GM19467 (cell line): ENCODE data around the gene SPON1.
"Not testable (repeated sequence)": the region's sequence is repeated elsewhere in the genome, so short reads cannot be mapped to it uniquely, and the experiment has no call there.

Experiments used
- ATAC-seq: cut with Tn5 transposase; IDR thresholded peaks from one replicate; pipeline ENCODE4 v1.9.1; 2021; ENCODE audit warnings: mild to moderate bottlenecking, moderate library complexity; ENCODE audit not compliant: unreplicated experiment

Gene SPON1

DNA sequence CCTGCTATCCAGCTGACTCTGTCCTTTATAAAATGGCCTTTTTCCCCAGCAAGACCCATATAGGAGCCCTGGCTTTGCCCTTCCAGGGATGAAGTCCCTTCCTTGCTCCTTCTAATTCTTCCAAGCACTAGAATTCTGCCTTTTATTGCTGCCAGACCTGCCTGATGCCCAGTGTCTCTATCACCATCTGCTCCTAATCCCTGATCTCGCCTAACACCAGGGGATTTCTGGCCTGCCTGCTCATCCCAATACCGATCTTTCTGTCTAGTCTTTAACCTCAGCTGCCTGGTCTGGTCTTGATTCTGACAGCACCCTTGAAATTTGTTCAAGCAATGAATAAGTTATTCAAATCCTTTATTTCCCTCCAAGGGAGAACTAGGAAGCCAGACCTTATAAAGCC lies 150.2 kb downstream of the SPON1 start:
- ATAC-seq, result no peak

DNA sequence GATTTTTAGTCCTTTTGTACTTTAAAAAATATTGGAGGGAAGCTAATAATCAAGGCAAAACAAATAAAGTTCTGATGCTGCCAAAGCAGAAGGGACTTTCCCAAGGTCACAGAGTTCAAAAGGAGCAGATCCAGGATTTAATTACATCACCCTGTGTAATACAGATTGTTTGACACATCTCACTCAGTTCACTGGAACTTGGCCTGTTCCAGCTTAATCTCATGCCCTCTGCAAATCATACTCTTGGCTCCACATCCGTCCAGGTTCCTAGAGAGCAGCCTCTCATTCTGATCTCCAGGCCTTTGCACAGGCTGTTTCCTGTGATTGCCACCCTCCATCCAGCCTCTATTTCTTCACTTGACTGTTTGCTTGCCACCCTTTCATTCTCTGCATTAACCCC lies 151.7 kb downstream of the SPON1 start:
- ATAC-seq, result no peak

DNA sequence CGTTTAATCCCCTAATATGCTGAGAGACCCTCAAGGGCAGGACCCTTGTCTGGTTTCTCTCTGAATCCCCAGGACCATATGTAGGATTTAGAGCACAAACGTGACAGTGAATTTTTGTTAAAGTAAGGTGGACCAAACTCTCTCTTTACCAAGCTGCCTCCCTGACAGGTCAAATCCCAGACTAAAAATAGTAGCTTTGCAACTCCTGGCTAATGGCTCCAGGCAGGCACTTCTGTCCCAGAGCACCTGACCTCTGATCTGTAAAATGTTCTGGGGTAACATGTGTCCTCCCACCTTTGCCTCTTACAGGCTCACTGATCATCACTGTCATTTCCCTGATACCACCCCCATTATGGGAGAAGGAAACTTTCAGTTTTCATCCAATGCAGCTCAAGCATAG lies 152.3 kb downstream of the SPON1 start:
- no peak for ATAC-seq

DNA sequence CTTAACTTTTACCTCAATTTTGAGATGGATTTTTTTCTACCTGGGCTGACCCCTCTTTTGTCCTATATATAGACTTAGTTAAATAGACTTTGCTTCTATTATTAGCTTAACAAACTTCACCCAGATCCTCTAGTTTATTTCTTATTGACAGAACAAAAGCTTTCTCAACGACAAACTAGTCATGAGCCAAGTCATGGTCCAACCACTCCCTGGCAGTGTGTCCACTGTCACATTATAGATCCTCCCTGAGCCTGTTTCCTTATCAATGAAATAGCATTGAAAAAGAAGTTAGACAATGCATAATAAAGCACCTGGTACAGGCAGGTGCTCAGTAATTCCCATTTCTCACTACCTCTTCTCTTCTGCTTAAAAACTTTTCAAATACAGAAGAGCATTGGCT lies 155.1 kb downstream of the SPON1 start:
- no peak for ATAC-seq

DNA sequence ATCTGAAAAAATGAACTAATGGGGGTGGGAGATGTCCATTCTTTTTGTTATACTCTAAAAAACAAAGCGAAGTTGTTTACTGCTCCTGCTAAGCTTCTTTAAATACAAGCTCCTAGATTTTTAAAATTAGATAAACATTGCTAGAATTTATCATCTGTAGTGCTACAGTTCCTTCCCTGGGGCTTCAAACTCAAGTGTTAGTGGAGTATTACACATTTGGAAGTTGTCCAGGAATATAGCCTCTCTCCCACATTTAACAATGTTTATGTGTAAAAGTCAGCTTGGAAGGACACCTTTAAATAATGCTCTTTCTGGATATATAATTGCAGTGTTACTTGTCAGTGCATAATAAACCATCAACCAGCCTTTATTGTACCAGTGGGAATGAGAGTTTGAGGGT lies 155.5 kb downstream of the SPON1 start:
- ATAC-seq, result no peak

DNA sequence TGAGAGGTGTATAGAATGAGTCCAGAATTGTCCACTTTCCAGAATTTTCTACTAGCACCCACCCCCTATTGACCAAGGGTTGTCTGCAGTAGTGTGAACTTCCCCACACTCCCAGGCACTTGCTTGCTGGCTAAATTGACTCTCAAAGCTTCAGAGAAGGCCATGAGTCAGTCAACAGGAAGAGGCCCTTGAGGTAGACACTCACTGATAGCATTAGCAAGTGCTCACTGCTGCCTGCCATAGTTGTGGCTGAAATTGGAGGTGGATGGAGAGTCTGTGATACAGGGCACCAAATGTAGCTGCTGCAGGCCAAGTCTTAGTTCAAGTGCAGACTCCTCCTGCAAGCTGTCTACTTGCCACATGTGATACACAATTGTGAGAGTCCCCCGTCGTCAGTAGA lies 156.8 kb downstream of the SPON1 start:
- no peak for ATAC-seq

DNA sequence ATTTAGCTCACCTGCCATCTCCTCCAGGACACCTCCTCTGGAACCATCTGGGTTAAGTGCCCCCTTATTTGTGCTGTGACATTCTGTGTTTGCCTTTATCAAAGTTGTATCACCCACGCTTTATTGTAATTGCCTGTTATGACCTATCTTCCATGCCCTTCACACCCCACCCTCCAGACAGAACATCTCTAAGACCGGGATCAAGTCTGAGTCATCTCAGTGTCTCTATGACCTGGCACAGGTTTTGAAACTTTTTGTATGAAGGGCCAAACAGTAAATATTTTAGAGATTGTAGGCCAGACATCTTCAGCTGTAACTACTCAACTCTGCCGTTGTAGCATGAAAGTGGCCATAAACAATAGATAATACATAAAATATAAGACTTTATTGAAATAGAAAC lies 161.8 kb downstream of the SPON1 start:
- no peak for ATAC-seq

DNA sequence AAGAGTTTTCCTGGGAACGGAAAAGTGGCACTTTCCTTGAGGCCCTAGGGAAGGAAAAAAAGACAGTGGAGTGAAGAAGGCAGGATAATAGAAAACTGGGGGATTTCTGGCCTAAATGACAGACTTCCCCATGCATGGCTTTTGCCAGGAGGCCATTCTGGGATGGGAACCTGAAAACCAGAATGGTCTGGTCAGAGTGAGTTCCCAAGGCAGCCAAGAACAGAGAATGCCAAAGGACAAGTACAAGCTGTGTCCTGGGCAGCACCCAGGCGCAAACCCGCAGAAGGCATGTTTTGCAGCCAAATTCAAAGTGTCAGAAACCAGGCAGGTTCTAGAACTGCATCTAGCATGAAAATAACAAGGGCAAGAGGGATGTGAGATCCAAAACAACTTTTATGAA lies 162.4 kb downstream of the SPON1 start:
- ATAC-seq, result no peak

DNA sequence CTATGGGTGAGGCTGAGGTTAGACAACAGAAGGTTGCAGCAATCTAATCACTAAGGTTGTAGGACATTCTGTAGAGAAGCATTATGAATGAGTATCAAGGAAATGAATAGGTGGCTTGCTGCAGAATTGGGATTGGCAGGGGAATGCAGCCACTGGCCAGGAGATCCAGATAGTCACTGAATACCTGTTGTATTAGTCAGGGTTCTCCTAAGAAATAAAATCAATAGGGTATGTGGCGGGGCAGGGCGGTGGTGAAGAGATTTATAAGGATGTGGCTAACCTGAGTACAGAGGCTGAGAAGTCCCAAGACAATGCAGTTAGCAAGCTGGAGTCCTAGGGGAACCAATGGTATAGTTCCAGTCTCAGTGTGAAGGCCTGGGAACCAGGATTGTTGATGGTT lies 163.0 kb downstream of the SPON1 start:
- ATAC-seq, result no peak

DNA sequence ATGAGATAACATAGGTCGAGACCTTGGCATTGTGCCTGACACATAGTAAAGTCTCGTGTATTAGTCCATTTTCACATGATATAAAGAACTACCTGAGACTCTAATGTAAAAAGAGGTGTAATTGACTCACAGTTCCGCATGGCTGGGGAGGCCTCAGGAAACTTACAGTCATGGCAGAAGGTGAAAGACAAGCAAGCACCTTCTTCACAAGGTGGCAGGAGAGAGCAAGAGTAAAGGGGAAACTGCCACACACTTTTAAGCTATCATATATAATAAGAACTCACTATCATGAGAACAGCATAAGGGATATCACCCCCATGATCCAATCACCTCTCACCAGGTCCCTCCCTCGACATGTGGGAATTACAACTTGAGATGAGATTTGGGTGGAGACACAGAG lies 165.2 kb downstream of the SPON1 start:
- no peak for ATAC-seq

DNA sequence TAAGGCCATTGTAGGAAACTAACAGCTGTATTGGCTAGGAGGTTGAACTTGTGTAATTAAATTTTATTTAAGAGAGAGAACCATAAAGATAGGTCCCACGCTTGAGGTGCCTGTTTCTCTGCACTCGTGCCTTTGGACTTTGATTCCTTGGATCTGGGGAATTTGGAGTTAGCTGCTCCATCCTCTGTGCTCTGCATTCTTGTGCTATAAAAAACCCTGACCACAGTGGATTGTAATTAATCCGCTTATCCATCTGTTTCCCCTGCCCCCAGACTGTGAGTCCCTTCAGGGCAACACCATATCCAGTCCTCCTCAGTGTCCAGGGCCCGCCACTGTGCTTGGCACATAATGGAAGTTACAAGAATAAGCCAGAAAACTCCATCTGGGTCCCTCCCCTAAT lies 169.8 kb downstream of the SPON1 start:
- ATAC-seq, result no peak

DNA sequence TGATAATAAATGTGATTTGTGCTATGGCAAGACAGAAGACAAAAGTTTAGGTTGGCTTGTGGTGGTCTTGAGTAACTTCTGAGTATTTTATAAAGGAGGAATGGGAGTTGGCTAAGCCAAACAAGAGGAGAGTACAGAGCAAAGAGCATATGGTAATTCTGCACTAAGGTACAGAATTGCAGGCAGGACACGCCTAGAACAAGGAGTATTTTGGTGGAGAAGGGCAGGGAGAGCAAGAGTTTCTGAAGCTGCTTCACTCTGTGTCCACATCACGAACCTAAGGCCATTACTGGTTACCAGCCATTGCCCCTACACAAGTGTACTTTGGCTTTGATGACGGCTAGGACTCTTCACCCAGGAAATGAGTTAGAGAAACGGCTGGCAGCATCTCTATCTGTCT lies 170.9 kb downstream of the SPON1 start:
- no peak for ATAC-seq

DNA sequence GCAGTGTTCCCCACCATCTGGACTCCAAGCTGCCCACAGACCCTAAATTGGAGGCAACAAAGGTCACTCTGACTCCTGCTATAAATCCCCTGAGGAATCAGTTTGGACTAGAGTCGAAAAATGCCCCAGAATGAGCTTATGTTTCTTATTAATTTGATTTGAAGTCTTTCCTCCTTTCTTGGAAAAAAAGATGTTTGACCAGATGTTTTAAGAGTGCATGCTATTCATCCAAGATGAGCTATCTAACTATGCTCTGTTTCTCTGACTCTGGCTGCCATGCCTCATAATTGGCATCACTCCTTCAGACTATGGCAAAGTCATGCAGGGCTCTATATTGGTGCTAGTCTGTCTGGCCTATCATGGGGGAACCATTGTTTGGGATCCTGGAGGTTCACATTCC lies 174.0 kb downstream of the SPON1 start:
- no peak for ATAC-seq

DNA sequence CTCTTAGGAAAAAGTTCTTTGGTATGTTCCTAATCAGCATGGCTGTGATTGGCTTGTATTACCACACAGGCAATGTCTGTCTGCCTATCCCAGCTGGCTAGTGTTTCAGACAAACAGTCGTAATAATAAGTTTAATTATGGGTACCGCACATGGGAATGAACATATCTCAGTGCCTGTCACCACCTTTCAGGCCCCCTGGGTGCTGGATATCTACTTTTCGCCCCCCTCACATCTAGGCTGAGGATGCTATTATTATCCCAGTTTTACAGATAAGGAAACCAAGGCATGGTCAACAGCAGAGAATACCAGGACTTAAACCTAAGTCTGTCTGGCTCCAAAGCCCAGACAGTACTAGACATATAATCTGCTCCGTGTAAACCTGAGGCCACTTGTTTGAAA lies 174.8 kb downstream of the SPON1 start:
- no peak for ATAC-seq

DNA sequence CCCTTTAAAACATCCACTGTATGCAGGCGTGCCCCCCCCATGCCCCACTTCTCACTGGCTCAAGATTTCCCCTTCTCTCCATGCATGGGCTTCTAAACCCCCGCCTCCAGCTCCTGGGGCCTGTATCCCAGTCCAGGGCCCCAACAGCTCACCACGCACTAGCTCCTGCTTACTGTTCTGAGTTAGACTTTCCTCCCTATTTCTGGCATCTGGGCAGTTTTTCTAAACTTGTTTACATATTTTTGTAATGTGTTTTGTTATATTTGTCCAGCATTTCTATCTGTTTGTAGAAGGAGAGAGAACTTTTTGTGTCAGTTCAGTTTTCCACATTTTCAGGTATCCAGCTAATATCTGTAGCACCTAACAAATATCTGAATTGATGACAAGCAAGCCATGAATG lies 178.5 kb downstream of the SPON1 start:
- no peak for ATAC-seq

DNA sequence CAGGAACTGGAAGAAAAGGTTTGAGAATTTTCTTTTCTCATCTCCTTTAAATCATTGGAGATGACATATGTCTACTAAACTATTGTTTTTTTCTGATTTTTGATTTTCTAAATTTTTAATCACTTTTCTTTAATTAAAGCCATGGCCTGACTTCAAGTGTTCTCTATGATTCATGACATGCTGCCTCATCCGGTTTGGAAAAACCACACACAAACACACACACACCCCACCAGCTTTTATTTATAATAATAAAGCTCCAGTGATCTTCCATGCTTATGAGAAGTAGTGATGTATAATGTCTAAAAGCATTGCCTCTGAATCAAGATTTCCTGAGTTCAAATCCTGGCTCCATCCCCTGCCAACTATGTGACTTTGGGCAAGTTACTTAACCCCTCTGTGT lies 179.2 kb downstream of the SPON1 start:
- no peak for ATAC-seq

DNA sequence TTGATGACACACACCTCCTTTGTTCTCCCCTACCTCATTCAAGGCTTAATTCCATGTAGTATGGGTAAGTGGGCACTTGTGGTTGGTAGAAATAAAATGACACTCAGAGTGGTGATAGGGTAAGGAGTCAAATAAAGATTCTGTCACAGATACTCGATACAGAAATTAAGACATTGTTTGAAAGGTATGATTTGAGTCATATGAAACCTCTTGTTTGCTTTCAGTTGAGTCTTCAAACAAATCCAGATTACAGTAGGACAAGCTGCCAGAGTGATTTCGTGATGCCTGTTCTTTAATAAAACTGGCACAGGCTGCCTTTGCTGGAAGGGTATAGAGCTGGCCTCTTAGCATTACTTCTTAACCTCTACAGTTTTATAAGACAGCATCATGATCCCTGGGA lies 182.4 kb downstream of the SPON1 start:
- no peak for ATAC-seq

DNA sequence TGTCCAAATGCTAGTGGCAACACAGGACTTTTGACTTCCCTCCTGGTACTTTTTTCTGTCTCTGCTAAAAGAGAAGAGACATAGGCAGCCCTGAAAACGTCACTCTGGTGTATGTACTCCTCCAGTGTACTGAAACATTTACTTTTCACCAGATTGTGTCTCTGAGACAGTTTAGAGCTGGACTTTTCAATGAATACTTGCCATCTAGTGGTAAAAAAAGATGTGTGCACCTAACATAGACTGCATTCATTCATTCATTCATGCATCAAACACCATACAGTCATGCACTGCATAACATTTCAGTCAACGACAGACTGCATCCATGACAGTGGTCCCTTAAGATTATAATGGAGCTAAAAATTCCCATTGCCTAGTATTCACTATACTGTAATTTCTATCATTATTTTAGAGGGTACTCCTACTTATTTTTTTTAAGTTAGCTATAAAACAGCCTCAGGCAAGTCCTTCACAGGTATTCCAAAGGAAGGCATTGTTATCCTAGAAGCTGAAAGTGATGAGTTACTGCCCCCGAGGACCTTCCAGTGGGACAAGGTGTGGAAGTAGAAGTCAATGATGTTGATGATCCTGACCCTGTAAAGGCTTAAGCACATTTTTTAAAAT lies 186.2 kb downstream of the SPON1 start:
- ATAC-seq, result no peak

DNA sequence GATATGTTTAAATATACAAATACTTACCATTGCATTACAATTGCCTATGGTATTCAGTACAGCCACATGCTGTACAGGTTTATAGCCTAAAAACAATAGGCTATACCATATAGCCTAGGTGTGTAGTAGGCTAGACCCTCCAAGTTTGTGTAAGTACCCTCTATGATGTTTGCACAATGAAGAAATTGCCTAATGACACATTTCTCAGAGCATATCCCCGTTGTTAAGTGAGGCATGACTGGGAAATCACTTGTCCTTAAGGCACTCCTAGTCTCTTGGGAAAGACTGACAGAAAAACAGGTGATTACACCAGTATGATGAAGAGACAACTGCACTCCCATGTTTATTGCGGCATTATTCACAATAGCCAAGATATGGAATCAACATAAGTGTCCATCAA lies 187.2 kb downstream of the SPON1 start:
- ATAC-seq, result no peak

DNA sequence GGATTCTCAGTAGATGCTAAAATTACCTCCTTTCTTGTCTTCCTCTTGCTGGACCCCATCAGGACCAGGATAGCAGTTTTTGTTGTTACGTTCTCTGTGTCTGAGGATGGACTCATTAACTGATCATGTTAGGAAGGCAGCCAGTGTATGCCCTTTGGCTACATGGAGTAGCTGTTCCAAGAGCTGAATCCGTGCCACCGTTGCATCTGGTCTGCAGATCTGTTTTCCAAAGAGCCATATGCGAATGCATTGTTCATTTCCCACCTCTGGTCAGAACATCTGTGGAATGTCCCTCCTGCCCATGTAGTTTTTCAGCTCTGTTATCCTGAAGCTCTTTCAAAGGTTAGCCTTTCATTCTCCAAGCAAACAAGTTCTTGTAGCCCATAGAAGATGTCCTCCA lies 188.4 kb downstream of the SPON1 start:
- no peak for ATAC-seq

DNA sequence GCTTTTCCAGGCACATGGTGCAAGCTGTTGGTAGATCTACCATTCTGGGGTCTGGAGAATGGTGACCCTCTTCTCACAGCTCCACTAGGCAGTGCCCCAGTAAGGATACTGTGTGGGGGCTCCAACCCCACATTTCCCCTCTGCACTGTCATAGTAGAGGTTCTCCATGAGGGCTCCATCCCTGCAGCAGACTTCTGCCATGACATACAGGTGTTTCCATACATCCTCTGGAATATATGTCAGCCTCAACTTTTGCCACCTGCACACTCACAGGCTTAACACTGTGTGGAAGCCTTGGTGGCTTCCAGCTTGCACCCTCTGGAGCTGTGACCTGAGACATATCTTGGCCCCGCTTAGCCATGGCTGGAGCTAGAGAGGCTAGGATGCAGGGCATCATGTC lies 191.6 kb downstream of the SPON1 start:
- ATAC-seq, result not testable (repeated sequence)

DNA sequence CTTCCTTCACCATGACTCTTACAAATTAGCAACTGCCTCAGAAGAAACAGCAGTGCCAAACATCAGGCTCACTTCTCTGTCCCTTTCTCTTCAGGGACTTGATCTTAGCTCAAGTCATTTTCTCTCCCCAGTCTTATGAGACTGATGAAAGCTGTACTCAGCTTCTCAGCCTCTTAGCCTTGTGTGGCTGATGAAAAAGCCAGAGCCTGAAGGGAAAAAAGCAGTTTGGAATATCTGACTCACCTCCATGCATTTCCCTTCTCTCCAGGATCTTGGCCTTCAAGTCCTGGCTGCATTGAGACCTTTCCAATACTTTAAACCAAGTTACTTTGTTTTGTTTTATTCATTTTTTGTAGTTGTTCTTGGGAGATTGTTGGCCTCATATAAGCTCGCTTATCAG lies 195.9 kb downstream of the SPON1 start:
- no peak for ATAC-seq

DNA sequence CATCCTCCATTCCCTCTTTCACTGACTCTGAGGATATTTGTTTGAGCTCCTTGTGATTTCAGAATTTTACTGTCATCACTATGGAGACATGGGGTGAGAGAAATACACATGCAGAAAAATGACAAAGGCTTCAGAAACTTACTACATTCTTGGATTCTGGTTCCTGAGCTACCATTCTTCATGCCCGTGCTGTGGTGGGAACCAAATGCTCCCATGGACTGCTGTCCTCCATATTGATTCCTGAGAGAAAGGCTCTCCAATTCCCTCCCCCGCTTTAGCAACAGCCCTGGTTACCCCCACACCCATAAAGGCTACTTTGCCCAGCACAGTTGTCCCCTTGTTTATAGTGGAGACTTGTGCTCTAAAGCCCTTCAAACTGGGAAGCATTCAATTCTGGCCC lies 201.1 kb downstream of the SPON1 start:
- ATAC-seq, result no peak

DNA sequence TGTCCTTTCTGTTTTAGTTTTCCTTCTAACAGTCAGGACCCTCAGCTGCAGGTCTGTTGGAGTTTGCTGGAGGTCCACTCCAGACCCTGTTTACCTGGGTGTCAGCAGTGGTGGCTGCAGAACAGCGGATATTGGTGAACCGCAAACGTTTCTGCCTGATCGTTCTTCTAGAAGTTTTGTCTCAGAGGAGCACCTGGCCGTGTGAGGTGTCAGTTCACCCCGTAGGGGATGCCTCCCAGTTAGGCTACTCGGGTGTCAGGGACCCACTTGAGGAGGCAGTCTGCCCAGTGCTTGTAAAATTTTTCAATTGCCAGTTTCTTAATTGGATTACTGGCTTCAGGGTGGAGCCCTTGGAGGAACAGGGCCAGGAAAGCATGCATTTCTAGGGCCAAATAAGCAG lies 211.2 kb downstream of the SPON1 start:
- ATAC-seq, result not testable (repeated sequence)
